Thyroid gland (tissue), 4 donors: ENCODE data around the gene KAT6B.

Experiments used
- POLR2A ChIP-seq, 2 donors: fragments of 450-650 bp; IDR thresholded peaks; one replicate each; pipeline ENCODE4 v1.6.1; 2017; ENCODE audit warnings: antibody characterized with exemption in 2 of 2, mild to moderate bottlenecking in 2 of 2, moderate library complexity in 1 of 2
- TF ChIP-seq, protein P1 (sequence below), 6 experiments: fragments of 200-600 bp in 3 of 6; fragments of 450-650 bp in 3 of 6; sonication (generic) in 3 of 6; IDR thresholded peaks; one replicate each; pipeline ENCODE4 v1.5.1; 2016 to 2019; ENCODE audit warnings: antibody characterized with exemption in 6 of 6, mild to moderate bottlenecking in 2 of 6, inconsistent platforms in 1 of 6, moderate library complexity in 1 of 6

DNA sequence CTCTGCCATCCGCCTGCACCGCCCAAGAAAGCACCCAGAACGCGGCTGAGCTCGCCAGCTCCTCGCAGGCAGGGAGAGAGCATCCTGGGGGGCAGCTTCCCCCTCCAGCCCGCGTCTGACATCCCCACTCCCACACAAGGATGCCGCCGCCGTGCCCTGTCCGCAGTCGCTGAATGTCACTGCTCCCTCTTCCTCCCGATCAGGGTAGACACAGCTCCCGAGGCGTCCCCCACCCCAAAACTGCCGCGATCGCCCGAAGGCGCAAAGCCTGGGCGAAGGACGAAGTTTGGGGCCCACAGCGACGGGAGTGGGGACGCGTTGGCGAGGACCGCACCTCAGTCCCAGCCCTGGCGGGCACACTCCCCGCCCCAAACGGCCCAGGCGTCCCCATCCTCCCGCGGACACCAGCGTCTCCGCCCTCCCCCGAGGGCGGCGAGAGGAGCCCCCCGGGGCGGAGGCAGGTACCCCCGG is 1.5 kb upstream of the KAT6B start:
- TF ChIP-seq, protein P1, sequence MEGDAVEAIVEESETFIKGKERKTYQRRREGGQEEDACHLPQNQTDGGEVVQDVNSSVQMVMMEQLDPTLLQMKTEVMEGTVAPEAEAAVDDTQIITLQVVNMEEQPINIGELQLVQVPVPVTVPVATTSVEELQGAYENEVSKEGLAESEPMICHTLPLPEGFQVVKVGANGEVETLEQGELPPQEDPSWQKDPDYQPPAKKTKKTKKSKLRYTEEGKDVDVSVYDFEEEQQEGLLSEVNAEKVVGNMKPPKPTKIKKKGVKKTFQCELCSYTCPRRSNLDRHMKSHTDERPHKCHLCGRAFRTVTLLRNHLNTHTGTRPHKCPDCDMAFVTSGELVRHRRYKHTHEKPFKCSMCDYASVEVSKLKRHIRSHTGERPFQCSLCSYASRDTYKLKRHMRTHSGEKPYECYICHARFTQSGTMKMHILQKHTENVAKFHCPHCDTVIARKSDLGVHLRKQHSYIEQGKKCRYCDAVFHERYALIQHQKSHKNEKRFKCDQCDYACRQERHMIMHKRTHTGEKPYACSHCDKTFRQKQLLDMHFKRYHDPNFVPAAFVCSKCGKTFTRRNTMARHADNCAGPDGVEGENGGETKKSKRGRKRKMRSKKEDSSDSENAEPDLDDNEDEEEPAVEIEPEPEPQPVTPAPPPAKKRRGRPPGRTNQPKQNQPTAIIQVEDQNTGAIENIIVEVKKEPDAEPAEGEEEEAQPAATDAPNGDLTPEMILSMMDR (IDR thresholded peaks at IDR 0.05) = no peak
- TF ChIP-seq POLR2A (IDR thresholded peaks at IDR 0.05) = no peak
